DMS 273 (cell line): ENCODE measurements around the gene DNAJA3.

ENCODE experiments used
- DNase-seq: peaks from one replicate; lab custom pipeline; 2025; ENCODE audit not compliant: unreplicated experiment; lab: John Stamatoyannopoulos, UW

Gene DNAJA3

GRCh38 chr16:4404967-4405696 lies 20.5 kb upstream of the DNAJA3 start:
- DNase-seq = no peak

GRCh38 chr16:4407543-4408322 lies 17.9 kb upstream of the DNAJA3 start:
- DNase-seq = no peak

- DNase-seq = no peak
Measured at GRCh38 chr16:4408323-4408690, 17.4 kb upstream of the DNAJA3 start.

GRCh38 chr16:4409081-4409932 lies 16.4 kb upstream of the DNAJA3 start:
- peak; percentile 88 for DNase-seq

- DNase-seq = peak; percentile 59
Measured at GRCh38 chr16:4410335-4411075, 15.2 kb upstream of the DNAJA3 start.

- peak; percentile 32 for DNase-seq
Measured at GRCh38 chr16:4411684-4412083, 14.0 kb upstream of the DNAJA3 start.

- DNase-seq = no peak
Measured at GRCh38 chr16:4412159-4412558, 13.5 kb upstream of the DNAJA3 start.

- no peak for DNase-seq
Measured at GRCh38 chr16:4412854-4413253, 12.8 kb upstream of the DNAJA3 start.

- DNase-seq = no peak
Measured at GRCh38 chr16:4414187-4414917, 11.3 kb upstream of the DNAJA3 start.

- DNase-seq = peak; percentile 67
Measured at GRCh38 chr16:4415538-4416199, 10.0 kb upstream of the DNAJA3 start.

- peak; percentile 96 for DNase-seq
Measured at GRCh38 chr16:4416200-4417032, 9.3 kb upstream of the DNAJA3 start, which contains the start of gene CORO7. CORO7 (minus strand) TSS chr16:4416596; CDS start chr16:4416518, 78 bp downstream.

GRCh38 chr16:4419402-4419959 lies 6.2 kb upstream of the DNAJA3 start:
- no peak for DNase-seq

GRCh38 chr16:4420505-4421105 lies 5.1 kb upstream of the DNAJA3 start:
- DNase-seq = no peak

GRCh38 chr16:4426021-4426684 lies 485 bp downstream of the DNAJA3 start:
- DNase-seq = peak; percentile 67

GRCh38 chr16:4426722-4427372 lies 1.2 kb downstream of the DNAJA3 start:
- no peak for DNase-seq

- DNase-seq = no peak
Measured at GRCh38 chr16:4428500-4428899, 2.8 kb downstream of the DNAJA3 start.

GRCh38 chr16:4431023-4431422 lies 5.4 kb downstream of the DNAJA3 start:
- DNase-seq = no peak
